NCI-H748 treated with DMSO at 0.1 percent for 48 hours (cell line): ENCODE results near the gene TSPAN33.

Experiments
- DNase-seq: peaks from one replicate; lab custom pipeline; 2025; lab: John Stamatoyannopoulos, UW

Gene TSPAN33

DNA sequence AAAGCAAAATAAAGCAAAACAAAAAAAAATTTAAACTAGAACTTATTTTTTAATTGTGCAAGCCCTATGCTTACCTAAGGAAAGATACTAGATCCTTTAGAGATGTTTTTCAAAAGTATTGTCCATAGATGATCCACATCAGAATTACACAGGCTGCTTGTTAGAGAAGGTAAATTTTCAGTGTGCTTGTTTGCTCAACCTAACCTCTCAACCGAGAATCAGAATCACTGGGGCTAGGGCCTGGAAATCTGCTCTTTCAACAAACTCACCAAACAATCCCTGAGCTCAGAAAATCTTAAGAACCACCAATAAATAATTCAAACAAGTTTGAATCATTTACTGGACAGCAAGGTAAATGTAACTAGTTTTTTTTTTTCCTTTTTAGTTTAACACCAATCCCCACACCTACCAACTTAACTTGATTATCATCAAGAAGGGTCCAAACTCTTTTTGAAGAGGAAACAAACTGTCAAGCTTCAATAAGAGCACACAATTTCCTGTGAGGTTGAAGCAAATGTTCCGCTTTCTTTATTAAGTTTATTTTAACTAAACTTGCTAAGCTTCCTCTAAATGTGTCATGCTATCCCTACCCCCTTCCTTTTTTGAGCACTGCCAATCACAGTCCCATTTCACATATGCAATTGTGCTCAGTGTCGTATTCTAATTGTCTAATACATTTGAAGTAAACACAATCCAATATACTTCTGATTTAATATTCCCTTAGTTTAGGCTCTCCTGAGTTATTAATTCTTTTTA is 7.4 kb upstream of the TSPAN33 start:
- DNase-seq, result no peak

DNA sequence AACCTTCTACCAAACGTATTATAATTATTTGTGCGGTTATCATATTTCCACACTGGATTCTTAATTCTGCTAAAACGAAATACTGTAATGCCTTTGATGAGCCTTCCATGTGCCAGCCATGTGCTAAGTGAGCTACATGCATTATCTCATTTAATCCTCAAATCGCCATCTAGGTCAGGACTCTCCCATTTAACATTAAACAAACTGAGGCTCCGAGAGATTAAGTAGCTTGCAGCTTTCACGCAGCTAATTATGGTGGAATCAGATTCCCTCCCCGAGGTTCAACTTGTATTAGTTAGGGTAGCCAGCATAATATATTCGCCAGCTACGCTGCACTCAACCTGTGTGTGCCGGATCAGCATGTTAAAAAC is 798 bp upstream of the TSPAN33 start:
- no peak for DNase-seq

DNA sequence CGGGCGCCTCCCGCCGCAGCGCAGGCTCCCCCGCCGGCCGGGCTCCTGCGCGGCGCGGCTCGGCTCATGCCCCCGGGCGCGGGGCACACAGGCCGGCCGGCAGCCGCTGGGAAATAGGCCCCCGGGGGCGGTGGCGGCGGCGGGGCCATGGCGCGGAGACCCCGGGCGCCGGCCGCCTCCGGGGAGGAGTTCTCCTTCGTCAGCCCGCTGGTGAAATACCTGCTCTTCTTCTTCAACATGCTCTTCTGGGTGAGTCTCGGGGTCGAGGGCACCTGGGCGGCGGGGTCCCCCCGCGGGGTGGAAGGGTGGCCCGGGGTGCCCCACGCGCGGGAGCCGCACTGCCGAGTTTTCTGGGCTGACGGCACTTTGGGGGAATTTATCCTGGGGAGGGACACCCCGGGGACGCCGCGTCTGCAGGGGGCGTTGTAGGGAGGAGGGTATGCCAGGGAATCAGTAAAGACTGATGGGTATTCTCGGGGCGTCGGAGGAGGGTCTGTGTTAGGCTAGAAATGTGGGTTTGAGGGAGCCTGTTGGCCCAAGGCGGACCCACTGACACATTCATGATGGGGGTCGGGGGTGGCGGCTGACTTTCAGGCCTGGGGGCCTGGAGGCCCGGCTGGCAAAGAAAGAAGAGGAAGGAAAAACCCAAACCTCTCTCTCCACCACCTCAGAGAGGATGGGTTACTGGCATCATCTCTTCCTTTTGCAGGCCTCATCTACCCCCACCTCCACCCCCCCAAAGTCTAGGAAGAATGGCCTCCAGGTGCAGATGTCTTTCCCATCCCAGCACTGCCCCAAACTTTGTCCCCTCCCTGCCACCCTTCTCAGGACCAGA is 544 bp downstream of the TSPAN33 start:
- DNase-seq, result no peak

DNA sequence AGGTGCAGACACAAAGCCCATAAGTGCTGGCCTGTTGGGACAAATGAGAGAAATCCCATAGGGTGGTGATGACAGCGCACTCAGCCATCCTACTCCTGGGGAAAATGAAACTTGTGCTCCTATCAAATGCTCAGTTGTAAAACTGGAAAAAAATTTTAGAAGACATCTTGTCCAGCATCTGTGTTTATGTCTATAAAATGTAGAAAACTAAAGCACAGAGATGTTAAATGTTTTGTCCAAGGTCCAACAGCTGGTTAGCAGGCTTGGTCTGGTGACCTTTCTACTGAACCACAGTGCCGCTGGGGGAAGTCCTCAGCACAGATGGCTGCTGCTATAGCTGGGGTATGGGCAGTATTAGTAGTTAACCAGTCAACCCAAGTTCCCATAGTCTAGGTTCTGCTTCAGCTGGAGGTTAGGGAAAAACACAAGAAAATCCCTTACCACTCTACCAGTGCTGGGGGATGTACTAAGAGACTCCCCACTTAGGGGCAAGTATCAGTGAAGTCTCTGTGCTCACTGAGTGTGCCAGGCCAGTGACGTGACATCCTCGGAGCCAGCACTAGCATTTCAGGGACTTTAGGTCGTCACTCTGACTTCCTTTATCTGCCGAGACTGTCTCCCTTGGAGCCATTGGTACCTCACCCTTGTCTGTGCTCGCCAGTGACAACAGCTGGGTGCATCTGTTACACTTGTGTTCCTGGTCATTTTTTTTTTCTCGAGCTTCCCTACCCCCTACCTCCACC is 1.9 kb downstream of the TSPAN33 start:
- no peak for DNase-seq

DNA sequence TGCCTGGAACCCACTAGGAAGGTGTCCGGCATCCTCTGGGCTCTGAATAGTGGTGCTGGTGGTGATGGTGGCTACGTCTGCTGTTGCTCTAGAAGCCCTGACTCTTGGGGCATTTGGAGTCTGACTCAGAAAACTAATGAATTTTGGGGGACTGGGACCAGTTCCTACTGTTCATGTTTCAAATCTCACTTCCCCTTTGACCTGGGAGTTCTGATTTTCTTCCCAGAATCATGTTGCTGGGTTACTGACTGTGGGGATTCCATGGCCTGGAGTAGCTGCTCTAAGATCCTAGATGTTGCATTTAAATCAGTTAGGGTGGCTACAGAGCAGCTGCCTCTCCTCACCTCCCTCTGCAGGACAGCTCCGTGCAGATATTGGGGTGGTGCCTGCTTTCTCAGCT is 3.2 kb downstream of the TSPAN33 start:
- DNase-seq, result no peak

DNA sequence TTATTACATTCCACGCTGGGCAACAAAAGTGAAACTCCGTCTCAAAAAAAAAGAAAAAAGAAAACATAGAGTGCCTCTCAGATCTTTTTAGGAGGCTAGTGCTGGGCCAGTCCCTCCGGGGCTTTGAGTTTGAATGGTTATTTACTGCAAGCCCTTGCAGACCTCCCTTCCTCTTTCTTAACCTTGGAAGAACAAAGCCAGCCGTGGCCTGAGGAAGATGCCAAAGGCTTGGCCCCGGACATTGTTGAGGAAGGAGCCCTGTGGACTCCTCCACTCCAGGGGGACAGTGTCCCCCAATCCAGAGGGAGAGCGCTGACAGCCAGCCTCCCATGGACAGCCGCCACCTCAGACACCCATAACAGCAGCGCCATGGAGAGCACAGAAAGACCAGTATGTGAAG is 5.0 kb downstream of the TSPAN33 start:
- DNase-seq, result no peak

DNA sequence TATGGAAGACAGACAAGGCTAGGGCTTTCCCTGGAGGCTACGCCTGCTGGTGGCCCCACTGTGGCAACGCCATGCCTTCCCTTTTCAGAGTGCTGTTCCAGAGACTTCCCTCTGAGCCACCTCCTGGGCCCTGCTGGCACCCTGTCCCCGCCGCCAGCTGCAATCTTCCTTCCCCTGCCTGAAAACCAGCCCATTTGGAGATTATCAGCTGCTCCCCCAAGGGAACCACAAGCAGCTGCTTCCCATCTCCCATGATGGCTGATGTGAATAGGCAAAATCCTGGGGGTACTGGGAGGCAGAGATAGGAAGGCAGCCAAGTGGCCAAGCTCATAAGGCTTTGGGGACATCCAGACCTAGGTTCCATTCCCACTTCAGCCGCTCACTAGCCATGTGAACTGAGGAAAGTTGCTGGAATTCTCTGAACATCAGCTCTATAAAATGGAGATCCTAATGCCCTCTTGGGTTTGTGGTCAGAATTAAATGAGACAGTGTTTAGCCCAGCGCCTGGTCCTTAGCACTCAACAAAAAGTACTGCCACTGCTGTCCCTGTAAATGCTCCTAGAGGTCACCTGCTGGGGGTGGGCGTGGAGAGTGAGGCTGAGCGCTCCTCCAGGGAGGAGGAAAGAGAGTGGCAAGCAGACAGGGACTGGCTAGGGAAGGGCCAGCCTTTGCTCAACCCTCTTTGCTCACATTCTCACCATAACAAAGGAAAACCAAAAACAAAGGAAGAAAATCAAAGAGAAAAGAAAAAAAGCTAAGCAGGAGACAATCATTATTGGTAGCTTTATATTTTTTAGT is 5.9 kb downstream of the TSPAN33 start:
- no peak for DNase-seq

DNA sequence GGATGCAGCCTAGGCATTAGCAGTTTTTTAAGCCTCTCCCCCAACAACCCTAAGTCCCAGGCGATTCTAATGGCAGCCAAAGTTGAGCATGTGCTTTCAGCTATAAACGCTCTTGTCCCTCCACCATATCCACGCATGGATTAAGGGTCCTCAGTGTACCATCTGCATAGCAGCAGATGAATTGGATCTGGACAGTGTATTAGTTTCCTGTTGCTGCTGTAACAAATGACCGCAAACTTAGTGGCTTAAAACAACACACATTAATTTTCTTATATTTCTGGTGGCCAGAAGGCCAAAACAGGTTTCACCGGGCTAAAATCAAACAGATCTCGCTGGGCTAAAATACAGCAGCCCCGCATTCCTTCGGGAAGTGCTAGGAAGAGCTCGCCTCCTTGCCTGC is 13.1 kb downstream of the TSPAN33 start:
- DNase-seq, result no peak

DNA sequence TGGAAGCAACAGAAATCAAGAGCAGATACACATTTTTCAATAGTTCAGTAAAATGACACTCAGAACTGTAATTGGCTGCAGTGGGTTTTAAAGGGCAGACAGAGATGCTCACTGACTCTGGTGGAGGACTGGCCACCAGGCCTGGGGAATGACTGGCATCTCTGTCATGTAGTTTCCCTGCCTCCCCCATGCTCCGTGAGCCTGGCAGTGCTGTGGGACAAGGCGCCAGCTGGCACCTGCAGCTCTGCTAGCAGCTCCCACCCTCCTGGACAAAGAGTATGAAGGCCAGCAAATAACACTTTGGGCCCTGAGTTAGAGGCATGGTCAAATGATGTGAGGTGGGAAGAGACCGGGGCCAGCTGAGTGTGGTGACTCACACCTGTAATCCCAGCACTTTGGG is 15.0 kb downstream of the TSPAN33 start:
- no peak for DNase-seq

DNA sequence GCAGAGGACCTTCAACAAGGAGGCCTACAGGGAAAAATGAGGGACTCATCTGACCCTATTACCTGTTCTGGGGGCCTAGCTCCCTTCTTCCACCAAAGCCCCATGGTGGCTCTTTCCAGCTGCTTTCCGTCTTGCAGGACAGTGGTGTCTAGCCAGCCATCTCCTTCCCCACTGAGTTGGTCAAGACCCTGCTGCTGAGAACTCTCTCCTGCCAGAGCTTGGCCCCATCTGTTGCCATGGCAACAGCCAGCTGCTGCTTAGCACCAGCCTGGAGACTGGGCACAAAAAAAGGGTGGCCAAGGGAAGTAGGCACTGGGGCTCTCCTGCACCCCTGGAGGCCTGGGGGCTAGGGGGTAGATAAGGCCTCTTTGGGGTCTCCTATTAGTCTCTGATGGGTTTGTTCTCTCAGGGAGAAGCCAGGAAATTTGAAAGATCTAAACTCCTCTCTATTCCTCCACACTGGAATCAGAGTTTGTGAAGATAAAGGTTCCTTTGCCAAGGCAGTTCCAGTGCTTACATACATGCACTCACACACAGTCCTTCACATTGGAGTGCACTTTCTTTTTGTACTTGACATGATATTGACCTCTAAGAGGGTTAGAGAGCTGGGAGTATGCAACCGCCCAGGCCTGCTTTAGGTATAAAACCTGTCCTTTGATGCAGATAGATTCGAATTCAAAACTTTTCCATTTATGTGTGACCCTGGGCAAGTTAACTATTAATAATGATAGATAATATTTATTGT is 15.8 kb downstream of the TSPAN33 start:
- DNase-seq, result no peak

DNA sequence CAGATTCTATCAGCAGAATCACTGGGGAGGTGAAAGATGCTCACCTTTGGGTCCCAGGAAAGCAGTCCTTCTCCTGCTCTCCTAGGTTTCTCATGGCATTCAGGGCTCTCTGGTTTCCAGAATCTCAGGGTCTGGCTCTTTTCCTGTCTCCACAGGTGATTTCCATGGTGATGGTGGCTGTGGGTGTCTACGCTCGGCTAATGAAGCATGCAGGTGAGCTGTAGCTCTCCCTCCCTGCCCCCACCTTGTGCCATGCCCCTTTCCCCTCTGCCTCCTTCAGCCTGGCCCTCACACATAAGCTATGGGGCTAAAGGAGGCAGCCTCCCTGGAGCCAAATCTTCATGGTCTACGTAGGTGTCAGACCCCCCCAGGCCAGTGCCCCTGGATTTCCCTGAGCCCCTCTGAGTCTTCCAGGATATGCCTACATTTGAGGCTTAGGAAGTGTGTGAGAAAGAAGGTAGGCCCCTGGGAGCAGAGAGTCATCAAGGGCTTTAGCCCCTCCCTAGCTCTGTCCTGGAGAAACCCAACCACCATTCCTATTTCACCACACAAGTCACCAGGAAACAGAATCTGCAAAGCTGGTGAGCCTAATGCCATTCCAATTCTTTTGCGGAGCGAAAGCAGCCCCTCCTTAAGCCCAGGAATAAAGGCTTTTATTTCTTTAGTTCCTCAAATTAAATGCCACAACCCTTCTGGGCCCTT is 17.2 kb downstream of the TSPAN33 start:
- no peak for DNase-seq

DNA sequence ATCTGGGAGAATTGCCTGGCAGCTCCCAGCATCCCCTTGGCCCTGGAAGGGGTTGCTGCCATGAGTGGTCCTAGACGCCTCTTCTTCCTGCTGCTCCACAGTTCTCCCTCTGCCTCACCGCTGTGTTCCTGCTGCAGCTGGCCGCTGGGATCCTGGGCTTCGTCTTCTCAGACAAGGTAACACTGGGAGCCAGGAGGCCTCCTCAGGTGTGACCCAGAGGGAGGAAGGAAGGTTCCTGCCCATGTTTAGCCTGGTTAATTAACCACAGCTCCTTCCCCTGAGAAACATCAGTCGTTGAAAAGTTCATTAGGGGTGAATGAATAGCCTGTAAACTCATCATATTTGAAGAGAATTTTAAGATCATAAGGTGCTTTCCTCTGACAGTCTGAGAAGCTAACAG is 18.2 kb downstream of the TSPAN33 start:
- DNase-seq, result no peak

DNA sequence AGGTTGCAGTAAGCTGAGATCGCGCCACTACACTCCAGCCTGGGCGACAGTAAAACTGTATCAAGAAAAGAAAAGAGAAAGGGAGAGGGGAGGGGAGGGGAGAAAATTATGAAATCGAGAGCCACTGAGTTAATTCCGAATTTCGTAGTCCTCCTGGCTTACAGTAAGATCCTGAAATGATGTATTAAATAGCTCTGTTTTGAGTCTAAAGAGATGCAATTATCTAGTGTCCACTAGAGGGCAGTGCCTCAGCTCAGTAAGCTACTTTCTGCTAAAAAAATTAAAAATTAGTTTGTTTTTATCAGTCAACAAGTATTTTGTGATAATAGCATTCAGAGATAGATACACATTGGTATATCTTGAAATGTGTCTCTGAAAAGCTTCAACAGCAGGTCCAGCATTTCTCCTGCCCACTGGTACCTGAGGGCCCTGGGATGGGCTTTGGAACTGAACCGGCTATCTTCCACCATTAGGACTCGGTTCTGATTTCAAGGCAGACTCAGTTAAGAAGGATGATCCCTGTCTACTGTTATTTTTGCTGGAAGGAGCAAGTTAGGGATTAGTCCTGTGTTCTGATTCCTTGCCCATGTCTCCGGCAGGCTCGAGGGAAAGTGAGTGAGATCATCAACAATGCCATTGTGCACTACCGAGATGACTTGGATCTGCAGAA is 19.5 kb downstream of the TSPAN33 start:
- DNase-seq, result peak; percentile 9

DNA sequence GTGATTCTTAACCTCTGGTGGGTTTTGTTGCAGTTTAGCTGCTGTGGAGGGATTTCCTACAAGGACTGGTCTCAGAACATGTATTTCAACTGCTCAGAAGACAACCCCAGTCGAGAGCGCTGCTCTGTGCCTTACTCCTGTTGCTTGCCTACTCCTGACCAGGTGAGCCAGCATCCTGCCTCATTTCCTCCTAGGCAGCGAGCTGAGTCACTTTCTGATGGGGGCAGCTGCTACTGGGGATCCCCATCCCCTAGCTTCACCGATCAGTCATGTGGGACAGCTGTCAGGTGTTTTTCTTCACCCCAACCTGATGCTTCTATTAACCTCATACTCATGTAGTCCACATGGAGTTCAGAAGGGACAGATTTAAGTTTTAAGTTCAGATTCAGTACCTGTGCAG is 22.2 kb downstream of the TSPAN33 start:
- no peak for DNase-seq

DNA sequence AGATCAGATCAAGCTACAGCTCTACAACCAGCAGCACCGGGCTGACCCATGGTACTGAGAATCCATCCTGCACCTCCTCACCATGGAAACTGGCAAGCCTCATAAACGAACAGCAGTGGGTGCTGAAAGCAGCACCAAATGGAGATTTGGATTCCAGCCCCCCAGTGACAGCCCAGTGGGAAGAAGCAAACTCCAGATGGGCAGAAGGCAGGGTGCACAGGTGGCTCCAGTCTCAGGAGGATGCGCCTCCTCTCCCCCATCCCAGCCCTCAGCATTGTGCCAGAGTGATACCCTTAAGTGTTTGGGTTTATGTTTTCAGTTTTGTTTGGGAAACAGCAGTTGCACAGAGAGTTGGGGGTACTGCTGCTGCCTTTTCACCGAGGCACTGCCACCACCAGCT is 23.3 kb downstream of the TSPAN33 start:
- no peak for DNase-seq

DNA sequence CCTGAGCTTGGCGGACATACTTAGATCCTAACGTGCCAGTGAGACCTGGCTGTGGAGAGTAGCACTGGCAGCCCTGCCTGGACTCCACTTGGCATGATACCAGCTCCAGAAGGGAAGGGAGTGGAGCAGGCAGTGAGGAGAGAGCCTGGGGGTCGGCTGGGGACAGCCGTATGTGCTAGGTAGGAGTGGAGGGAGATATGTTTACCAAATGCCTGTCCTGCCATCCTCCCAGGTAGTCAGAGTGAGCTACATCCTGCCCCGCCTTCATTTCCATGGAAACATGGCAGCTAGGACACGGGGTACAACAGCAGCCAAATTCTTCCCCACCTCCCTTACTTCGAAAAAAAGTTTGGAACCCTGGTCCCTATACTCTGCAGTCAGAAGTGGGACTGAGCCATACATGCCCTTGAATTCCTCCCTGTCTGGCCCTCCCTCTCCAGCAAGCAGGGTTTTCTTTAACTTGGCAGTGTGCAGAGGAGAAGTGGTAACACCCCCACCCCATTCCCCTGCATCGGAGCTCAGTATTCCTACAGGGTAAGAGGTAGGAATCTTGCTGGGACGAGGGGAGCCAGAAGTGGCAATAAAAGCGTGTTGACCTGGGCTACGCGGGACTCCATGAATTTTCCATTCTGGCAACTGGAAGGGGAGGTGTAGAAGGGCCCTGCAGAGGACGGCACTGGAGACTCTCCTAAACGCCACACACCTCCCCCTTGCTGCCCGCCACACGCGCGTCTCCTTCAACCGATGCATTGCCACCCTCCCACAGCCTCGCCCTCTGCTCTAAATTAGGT is 23.9 kb downstream of the TSPAN33 start:
- DNase-seq, result no peak

DNA sequence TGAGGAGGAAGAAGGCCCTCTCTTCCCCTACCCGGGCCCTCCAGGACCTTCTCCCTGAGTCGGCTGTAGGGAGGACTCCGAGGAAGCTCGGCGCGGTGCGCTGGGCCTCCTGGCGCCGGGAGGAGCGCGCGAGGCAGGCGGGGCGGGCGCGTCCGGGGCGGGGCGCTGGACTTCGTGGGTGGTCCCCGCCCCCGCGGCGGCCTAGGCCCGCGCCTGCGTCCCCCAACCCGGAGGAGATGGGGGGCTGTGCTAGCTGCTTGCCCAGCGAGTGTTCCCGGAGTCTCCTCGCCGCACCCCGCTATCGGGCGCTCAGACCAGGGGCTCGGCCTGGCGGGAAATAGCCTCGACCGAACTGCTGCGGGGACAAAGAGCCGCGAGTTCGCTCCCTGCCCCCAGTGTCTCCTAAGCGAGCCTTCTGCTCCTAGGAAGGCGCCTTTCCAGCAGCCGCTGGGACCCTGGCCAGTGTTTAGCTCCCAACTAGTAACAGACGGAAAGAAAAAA is 24.7 kb downstream of the TSPAN33 start:
- no peak for DNase-seq

DNA sequence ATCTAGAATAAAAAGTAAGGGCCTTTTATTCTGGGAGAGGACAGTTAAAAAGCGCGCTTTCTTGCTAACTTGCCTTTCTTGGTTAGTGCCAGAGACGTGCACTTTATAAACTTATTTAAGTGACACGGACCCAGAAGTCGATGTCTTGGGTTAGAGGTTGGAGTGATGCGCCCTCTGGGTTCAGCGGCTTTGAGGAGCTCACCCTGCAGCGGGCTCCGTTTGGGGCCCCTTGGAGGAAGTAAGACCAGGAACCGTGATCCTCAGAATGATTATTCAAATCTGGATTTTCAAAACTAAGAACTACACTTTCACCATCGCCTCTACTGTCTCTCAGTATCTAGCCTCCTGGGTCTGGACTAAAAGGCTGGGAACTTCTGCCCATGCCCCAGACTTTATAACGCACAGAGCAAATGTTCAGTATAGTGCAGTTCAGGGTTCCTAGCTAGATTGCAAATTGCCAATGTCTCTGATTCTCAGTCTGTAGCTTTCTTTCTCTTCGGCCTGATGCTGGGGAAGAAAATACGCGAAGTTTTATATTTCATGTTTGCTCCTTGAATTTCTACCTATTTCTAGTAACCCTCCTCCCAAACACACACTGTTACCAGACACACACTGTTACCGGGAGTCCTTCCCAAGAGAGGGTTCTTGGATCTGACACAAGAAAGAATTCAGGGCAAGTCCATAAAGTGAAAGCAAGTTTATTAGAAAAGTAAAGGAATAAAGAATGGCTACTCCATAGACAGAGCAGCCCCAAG is 25.4 kb downstream of the TSPAN33 start:
- DNase-seq, result no peak
